ENCODE results near the gene CCNE1. TPM values are rescaled to one million over a fixed set of nuclear protein-coding genes. Genes with fewer than 3 reads are reported as not detected.

Gene CCNE1
- total RNA-seq, 1 experiment from 2014 or later, result 33.2 TPM

DNA sequence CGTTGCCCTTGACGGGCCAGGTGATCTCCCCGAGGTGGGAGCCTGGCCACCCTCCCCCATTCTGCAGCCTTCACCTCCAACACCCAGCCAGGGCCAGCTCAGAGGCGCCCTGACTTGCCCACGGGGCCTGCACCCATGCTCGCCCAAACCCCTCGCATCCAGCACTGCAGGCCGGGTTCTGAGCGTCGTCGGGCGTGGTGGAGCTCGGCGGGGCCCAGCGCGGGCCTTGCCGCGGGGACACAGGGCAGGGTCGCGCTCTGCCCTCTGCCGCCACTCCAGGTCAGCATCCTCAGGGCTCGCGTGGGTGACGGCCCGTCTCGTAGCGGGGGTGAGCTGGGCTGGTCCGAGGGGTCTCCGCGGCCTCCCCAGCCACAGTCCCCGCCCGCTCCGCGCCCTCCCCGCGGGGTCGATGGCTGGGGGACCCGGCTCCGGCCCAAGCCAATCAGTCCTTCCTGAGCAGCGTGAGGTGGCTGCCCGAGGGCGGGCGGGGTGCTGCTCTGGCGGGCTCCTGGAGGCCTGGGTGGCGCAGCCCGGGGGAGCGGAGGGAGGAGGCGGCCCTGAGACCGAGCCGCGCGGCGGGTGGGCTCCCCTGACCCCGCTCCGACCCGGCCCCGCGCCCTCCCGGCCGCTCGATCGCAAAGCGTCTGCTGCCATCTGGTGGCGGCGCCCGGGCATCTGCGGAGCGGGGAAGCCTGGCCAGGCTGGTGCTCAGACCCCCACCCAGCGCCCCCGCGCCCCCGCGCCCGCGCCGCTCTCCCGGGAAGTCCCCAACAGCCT is 61.4 kb downstream of the CCNE1 start:
- Histone ChIP-seq H3K4me3 (ENCODE audit: low read depth, low read length) (peak overlapping the region; percentile 54), H3K27me3 (replicated peaks; ENCODE audit: control insufficient read depth, insufficient read depth, low read length) (no peaks in the 10 kb centered on the region), H3K36me3 (ENCODE audit: control insufficient read depth, insufficient read depth, low read length) (no peaks in the 10 kb centered on the region), H3K9me3 (peaks cover 1% of the 10 kb centered on the region), H3K4me1 (peaks cover 15% of the 10 kb centered on the region)
- DNase-seq, result peak; percentile 59 to 78
- no TSS peak for BruUV-seq (replicated peaks)
- no peak overlapping the region for H3K27ac Mint-ChIP-seq (ENCODE audit: unreplicated experiment)
- H3K4me3 Mint-ChIP-seq (ENCODE audit: unreplicated experiment), result peak overlapping the region; percentile 59
- H3K36me3 Mint-ChIP-seq (ENCODE audit: insufficient read depth, unreplicated experiment), result no peaks in the 10 kb centered on the region
- TF ChIP-seq, protein P1, sequence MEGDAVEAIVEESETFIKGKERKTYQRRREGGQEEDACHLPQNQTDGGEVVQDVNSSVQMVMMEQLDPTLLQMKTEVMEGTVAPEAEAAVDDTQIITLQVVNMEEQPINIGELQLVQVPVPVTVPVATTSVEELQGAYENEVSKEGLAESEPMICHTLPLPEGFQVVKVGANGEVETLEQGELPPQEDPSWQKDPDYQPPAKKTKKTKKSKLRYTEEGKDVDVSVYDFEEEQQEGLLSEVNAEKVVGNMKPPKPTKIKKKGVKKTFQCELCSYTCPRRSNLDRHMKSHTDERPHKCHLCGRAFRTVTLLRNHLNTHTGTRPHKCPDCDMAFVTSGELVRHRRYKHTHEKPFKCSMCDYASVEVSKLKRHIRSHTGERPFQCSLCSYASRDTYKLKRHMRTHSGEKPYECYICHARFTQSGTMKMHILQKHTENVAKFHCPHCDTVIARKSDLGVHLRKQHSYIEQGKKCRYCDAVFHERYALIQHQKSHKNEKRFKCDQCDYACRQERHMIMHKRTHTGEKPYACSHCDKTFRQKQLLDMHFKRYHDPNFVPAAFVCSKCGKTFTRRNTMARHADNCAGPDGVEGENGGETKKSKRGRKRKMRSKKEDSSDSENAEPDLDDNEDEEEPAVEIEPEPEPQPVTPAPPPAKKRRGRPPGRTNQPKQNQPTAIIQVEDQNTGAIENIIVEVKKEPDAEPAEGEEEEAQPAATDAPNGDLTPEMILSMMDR (IDR thresholded peaks at IDR 0.05; ENCODE audit: insufficient read depth in 1 of 2, low read depth in 1 of 2, low read length in 1 of 2, severe bottlenecking in 1 of 2, unreplicated experiment in 1 of 2), result peak; percentile 78 to 93
- H3K9me3 Mint-ChIP-seq (ENCODE audit: unreplicated experiment), result no peaks in the 10 kb centered on the region
- intact Hi-C loops (cut with micrococcal nuclease; ENCODE audit: unreplicated experiment), result loop anchor here (1.0 kb wide), 2 partner anchors 113 to 143 kb away; no protein-coding TSS in a partner anchor
- CTCF ChIA-PET, result interaction anchor here (0.8 to 5.2 kb wide), 6 partner anchors 15 to 143 kb away, joined by 3 to 56 read pairs (median 5); no protein-coding TSS in a partner anchor
- peaks cover 2% of the 10 kb centered on the region for H3K27me3 Mint-ChIP-seq (ENCODE audit: insufficient read depth, unreplicated experiment)
- peaks cover 10% of the 10 kb centered on the region for H3K4me1 Mint-ChIP-seq (ENCODE audit: low read depth, unreplicated experiment)
- POLR2A ChIA-PET, result no interaction called here

Other genes with a start within 250 kb of the CCNE1 start
- 75.0 and 77.5 TPM in 2 replicates for gene POP4, start 205.7 kb upstream of the CCNE1 start, total RNA-seq (2022)
- 3.6 and 5.0 TPM in 2 replicates for gene PLEKHF1, start 146.5 kb upstream of the CCNE1 start, total RNA-seq (2022)
- gene C19orf12, start 96.7 kb upstream of the CCNE1 start, total RNA-seq (2022), result 20.8 and 23.6 TPM in 2 replicates
- gene URI1, start 130.2 kb downstream of the CCNE1 start, total RNA-seq (2022), result 53.9 and 59.5 TPM in 2 replicates